Activated CD8-positive, alpha-beta memory T cell treated with anti-CD3 and anti-CD28 coated beads, Interleukin-2, amount 50 U/mL, for 1 hour (primary cell): Measurements from ENCODE around the gene FBXL7.

Source experiments
- DNase-seq: peaks from one replicate; pipeline ENCODE4 v3.0.0-alpha.2; 2020; ENCODE audit errors: extremely low read depth

Gene FBXL7

DNA sequence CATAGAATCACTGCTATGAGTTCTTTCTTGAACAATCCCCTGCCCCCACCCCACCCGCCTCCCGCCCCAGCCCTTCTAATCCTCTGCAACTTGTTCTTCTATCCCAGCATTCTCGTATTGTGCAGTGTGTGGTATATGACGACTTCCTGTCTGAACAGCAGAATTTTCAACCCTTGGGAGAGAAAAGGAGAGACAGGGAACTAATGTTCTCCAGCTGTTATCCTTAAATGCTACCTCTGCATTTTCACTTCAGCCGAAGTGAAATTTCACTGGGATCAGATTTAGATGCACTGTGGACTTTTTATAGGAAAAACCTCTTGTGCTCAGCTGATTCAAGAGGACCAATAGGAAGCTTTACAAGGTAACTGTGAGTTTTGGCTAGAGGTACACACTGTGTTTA is 2.2 kb downstream of the FBXL7 start:
- no peak for DNase-seq

DNA sequence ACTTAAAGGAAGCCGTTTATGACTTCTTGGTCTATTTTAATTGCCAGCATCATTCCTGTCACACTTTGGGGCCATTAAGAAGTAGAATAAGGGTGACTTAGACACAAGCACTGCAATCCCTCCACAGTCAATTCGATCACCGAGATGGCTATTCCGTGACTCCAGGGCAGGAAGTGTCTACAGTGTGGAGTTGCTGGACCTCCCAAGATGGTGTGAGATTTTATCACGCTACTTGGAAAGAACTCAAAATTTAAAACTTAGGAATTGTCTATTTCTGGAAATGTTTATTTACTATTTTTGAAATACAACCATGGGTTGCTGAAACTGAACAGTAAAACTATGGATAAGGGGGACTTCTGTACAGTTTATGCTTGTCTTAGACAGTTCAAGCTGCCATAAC is 6.2 kb downstream of the FBXL7 start:
- DNase-seq: no peak

DNA sequence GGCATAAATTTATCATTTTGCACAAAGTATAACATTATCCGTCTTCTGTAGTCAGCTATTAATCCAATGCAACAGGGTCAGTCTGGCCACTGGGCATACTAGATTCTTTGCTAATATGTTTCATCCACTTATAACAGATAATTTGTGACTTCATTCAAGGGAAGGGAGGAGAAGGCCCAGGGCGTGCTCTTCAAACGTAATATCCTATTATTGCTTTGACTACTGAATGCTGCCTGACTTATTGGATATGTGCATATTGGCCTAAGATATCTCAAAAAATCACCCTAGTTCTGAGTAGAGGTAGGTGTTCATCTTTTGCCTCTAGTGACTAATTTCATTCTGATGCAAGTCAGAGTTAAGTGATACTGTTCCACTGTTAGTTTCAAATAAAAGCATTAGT is 6.9 kb downstream of the FBXL7 start:
- no peak for DNase-seq

DNA sequence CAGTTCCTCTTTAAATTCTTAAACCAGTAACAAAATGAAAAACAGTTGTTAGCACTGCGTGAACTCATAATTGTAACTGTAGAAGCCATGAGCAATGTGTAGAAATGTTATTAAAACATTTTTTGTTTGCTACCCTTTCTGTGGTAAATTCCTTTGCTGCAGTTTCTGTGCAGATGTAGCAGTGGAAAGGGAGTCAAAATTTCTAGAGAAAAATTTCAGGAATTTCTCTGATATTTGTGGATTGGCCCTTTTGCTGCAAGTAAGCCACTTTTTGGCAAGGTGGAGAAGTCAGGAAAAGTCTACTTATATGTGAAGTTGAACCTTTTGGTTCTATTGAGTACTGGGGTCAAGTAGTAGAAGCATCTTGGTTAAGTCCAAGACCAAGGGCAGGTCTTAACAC is 10.1 kb downstream of the FBXL7 start:
- DNase-seq: no peak

DNA sequence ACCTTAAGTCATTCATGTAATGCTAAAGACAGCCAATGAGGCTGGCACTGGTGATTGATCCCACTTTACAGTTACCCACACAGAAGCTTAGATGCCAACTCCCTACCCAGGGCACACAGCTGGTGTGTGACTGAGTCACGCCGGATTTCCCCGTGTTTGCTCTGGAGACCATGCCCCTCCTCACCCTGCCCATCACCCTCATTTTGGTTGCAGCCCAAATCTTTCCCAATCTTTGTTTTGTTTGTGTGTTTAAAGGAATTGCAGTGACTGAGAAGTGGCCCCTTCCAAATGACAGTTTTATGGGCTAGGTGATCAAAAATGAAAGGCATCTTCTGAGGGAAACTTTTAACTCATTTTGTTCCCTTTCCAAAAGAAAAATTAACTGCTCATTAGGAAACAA is 10.9 kb downstream of the FBXL7 start:
- no peak for DNase-seq

DNA sequence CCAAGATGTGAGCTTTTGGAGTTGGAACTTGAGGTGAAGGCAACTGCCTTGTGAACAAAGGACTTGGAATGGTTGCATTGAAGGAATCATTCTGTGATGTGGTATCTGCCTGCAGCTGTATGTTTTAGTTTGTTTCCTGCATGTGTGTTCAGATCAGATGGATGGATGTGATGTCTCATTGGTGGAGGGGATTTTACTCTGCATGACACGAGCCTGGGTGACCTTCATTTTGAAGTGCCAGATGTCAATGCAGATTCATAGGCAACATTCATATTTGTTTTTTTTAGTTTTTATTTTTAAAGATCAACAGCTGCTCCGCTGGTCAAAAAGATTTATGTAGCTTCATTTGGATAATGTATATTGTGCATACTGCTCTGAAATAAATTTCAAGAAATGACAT is 13.5 kb downstream of the FBXL7 start:
- no peak for DNase-seq

DNA sequence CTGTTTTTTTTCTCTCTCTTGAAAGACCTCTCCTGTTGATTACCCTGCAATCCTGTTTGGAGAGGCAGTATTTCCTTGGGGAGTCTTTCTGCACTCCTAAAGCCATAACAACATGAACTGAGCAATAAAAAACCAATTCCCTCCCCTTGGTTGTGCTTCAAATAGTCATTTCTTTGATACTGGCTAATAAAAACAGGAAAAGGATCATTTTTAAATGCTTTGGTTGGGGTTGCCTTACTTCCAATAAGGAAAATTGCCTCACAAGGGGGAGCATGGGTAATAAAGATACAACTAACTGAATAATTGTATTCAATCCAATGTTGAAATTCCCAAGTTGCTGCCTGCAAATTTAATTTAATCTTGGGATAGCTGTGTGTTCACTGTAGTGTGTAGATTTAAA is 13.9 kb downstream of the FBXL7 start:
- DNase-seq: no peak

DNA sequence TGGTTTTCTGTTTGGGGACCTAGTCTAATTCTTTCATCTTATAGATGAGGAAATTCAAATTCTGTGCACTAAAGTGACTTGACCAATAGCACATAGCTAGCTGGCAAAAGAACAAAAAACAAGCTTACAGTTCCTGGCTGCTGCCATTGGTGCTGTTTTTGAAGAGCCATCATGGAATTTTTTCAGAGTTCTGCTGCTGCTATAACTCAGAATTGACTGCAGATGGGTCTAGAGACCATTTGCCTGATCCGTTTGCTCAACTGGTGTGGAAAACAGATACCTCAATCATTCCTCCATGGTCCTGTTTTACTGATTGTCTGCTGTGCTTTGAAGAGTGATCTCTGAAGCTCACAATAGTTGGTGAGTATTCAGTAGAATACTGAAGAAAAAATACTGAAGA is 15.2 kb downstream of the FBXL7 start:
- DNase-seq: no peak

DNA sequence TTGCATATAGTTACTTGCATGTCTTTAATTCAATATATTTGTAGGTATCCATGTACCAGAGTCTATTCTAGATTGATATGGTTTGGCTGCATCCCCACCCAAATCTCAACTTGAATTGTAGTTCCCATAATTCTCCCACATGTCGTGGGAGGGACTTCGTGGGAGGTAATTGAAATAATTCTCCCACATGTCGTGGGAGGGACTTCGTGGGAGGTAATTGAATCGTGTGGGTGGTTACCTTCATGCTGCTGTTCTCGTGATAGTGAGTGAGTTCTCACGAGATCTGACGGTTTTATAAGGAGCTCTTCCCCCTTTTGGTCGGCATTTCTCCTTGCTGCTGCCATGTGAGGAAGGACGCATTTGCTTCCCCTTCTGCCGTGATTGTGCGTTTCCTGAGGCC is 16.5 kb downstream of the FBXL7 start:
- no peak for DNase-seq

DNA sequence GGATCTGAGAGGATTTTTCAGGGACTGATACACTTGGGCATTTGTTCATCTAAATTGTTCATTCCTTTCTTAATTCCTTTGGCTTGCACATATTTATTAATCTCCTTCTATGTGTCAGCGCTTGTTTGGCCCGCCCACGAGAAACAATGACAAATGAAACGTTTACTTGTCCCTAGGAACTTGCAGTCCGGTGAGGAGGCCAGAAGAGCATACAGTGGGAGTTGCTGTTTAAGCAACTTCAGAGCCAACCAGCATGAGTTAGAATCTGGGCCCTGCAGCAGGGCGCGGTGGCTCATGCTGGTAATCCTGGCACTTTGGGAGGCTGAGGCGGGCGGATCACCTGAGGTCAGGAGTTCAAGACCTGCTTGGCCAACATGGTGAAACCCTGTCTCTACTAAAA is 18.8 kb downstream of the FBXL7 start:
- no peak for DNase-seq

DNA sequence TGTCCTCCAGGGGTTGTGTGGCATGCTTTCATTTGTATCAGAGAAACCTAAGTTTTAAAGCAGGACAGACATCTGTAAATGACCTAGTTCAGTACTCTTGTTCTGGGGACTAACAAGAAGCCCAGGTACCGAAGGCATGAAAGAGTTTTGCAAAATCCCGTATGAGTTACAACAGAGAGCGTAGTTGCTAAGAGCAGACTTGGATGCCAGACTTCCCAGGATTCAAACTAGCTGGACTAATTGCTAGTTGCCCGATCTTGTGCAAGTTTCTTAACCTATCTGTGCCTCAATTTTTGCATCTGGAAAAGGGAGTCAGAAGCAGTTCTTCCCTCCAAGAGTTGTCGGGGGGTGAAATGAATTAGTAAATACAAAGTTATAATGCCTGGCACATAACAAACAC is 20.9 kb downstream of the FBXL7 start:
- DNase-seq: no peak

DNA sequence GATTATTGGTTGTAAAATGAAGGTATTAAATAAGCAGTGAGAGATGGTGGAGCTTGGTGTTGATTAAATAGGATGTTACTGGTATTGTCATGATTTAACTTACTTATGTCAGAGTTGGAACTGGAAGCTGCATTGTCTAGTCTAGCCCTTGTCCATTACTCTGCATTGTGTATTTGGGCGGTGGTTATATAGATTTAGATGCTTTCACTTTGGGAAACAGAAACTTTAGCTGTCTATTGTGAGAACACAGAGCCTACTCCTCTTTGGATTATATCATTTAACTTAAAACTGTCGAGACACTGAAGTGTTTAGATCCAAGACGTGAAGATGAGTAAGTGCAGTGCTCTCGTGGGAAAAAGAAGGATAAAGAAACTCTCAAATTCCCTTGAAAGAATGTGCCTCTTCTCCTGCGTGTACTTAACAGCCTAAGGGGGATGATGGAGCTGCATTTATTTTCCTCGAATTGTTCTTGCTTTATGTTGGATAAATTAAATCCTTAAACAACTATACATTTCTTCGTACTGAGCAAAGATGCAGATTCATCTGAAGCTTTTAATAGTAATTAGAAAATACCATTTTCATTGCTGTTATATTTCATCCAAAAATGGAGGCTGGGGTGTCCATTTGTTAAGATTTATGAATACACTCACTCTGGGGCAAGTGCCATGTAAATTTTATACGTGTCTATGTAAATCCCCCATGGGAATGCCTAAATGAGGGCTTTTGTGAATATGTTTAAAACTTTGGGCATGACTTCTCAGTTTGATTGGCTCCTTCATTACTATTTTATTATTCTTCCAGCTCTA is 21.6 kb downstream of the FBXL7 start:
- DNase-seq: no peak

DNA sequence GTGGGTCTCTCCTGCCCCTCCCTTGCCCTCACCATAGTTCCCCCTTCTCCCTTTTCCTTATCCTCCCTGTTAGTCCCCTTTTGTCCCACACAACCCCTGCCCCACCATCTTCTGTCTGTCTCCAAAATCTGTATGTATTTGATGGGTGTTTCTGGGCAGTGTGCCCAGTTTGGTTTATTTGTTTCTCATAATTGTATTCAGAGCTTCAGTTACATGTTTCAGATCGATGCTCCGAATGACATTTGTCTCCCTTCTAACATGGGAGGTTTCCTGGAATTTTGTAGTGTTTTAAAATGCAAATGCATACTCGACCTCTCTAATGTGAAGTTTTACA is 22.2 kb downstream of the FBXL7 start:
- DNase-seq: no peak

DNA sequence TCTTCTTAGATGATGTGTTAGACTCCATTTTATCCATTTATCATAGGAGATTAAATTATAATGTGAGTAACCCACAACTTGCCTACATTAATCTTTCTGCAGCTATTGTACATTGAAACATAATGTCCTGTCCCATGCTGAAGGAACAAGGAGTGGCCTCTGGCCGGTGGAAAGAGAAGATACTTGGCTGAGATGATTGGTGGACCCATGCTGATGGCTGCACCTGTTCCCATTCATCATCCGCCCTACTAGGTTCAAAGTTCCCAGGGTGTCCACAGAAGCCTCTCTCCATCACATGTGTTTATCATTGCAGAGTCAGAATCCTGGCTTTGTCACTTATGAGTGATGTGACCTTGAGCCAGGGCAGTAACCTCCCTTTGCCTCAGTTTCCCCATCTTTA is 24.7 kb downstream of the FBXL7 start:
- DNase-seq: no peak

DNA sequence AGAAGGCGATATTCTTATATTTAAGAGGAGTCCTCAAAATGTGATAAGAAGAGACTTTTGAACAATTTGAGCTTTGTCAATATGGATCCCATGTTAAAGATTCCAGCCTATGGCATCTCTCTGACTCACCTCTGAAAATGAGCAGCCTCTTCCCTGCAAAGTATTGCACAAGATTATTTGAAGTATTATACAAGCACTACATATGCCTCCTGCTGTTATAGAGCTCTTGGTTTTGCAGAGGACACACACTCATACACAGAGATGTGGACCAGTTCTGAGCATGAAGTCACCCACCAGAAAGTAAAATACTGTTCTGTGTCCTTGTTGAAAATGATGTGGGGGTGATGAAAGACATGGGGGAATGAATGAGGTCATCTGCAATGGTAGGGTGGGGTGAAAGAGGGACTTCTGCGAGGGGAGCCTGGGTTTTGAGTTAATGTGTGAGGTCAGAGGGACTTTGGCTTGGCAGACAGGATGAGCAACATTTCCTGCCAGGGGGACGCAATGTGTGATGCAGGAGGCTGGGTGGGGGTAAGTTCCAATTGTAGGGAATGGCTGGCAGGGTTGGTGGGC is 25.8 kb downstream of the FBXL7 start:
- no peak for DNase-seq

DNA sequence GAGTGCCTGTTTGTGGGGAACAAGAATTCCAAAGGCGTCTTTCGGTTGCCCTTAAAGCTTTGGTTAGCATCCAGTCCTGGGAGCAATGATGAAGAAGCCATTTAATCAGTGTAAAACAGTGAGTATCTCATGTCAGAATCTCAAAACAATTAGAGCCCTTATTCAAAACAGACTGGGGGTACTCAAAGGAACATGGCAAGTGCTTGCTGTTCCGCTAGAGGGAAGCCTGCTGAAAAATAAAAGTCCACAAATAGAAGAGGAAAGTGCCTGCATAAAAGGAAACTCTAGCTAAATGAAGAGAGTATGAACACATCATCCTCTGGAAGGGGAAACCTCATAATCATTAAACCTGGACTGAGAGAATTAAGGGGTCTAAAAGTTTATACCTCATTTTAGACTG is 26.4 kb downstream of the FBXL7 start:
- DNase-seq: no peak

DNA sequence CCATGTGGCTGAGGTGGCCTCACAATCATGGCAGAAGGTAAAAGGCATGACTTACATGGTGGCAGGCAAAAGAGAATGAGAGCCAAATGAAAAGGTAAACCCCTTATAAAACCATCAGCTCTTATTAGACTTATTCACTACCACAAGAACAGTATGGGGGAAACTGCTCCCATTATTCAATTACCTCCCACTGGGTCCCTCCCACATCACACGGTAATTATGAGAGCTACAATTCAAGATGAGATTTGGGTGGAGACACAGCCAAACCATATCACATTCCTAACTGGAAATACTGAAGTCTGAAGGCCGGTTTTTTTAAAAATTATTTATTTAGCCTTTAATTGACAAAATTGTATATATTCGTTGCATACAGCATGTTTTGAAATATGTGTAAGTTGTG is 28.5 kb downstream of the FBXL7 start:
- no peak for DNase-seq

DNA sequence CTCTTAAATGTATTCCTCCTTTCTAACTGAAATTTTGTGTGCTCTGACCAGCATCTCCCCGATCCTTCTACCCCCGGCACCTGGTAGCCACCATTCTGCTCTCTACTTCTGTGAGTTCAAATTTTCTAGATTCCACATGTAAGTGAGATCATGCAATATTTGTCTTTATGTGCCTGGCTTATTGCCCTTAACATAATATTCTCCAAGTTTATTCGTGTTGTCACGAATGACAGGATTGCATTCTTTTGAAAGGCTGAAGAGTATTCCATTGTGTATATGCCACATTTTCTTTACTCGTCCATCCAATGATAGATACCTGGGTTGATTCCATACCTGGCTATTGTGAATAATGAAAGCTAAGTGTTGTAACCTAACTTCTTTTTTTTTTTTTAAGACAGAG is 29.0 kb downstream of the FBXL7 start:
- DNase-seq: no peak

DNA sequence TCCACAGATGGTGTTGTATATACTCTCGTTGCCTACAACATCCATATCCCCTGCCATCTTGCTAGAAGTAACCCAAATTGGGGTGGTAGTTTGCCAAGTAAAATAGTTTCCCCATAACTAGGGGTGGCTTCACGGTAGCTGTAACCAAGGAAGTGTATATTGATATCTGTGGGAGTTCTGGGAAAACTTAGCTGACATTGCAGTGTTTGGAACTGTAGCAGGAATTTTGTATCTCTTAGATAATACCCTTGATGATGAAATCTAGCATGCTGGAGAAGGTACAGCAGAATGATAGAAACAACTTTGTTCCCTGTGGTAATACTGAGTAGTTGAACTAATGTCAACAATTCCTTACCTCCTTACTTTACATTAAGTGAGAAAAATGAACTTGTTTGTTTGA is 29.8 kb downstream of the FBXL7 start:
- DNase-seq: no peak

DNA sequence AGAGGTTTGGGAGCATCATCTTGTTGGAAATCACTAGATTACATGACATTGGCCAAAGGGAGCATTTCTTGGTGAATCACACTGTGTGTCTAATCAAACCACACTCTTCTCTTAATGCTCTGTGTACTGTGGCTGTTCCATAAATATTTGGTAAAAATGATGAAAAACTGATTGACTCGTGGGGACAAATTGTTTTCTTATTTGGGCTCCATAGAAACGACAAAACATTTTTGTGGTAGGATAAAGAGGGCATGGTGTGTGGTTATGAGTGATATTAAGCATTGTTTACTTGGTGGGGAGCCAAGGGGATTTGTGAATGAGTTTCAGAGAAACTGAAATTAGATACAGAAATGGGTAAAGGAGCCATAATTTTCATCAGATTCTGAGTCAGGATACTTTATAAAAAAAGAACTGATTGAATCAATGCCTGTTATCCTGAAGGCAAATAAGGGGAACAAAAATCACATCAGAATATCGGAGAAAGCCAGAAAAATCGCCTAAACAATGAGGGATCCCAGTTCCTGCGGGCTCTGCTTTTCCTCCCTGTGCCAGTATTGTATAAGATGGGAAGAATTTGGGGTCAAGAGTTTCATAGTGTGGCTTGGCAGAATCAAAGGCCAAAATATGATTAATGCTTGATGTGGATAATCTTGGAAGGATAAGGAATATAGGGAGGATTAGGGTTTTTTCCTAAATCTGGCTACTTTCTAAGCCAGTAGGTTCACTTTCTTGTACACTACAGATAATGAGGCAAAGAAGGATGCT is 33.3 kb downstream of the FBXL7 start:
- no peak for DNase-seq

DNA sequence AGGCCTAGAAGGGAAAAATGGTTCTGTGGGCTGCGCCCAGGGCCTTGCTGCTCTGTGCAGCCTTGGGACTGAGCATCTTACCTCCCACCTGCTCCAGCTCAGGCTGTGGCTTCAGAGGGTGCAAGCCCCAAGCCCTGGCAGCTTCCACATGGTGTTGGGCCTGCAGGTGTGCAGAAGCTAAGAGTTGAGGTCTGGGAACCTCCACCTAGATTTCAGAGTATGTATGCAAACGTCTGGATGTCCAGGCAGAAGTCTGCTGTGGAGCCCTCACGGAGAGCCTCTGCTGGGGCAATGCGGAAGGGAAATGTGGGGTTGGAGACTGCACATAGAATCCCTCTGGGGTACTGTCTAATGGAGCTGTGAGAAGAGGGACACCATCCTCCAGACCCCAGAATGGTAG is 36.0 kb downstream of the FBXL7 start:
- no peak for DNase-seq

DNA sequence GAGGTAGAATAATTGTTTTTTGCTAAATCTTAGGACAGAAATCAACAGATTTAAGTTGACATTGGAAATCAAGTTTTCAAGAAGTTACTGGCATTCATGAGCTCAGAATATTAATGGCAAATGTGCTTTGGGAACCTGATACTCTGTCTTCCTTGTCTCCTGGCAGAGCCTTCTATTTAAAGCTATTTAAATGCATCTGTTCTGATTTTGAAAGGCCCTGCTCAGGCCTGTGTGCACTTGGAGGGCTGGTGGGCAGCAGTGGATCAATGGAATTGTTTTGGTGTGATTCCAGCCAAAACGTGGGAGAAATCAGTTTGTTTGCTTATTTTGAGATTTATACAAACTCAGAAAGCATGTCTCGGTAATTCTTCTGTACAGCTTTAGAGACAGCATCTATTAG is 38.5 kb downstream of the FBXL7 start:
- no peak for DNase-seq

DNA sequence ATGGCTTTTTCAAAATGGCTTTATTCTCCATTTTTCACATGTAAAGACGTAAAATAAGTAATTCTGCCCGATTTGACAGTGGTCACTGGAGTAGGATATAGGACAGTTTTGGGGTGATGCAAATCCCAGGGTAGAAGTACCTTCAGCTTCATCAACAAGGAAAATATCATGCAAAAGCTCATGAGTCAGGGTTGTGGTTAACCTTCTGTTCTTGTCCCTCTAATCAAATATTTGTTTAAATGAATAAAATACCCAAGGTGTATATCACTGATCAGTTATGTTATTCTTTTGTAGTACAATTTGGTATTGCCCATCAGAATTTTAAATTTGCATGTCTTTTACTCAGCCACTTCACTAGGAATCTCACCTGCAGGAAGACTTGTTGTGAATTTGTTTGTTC is 40.0 kb downstream of the FBXL7 start:
- no peak for DNase-seq
